ENCODE measurements around the gene TSPAN11. TPM values are rescaled to one million over a fixed set of nuclear protein-coding genes. Genes with fewer than 3 reads are reported as not detected.

Gene TSPAN11
- total RNA-seq, 4 donors from 2014 or later = 10.7 to 30.6 (median 18.3) TPM

- 58 to 59% methylated on average over 3 of the region's 3 CpGs for WGBS, 2 donors
- no peaks in the 10 kb centered on the region for H3K36me3 ChIP-seq
- H3K9me3 ChIP-seq = no peaks in the 10 kb centered on the region
- H3K27me3 ChIP-seq = no peaks in the 10 kb centered on the region
- DNase-seq (ENCODE audit: low spot score in 2 of 2) = no peak
- H3K27ac ChIP-seq = peak overlapping the region; percentile 13 to 71 (median 60)
- peaks cover 0 to 35% (median 0%) of the 10 kb centered on the region in 4 donors for H3K4me1 ChIP-seq
- TF ChIP-seq CTCF (IDR thresholded peaks at IDR 0.05) = no peak
- TF ChIP-seq EP300 (IDR thresholded peaks at IDR 0.05) = no peak
- TF ChIP-seq POLR2A (IDR thresholded peaks at IDR 0.05) = no peak
- no peak overlapping the region for H3K4me3 ChIP-seq
Observed at GRCh38 chr12:31033146-31033545, 106.6 kb downstream of the TSPAN11 start.

GRCh38 chr12:31033681-31034080, 107.1 kb downstream of the TSPAN11 start:
- 49 to 51% methylated on average over 6 of the region's 6 CpGs for WGBS, 2 donors
- peak overlapping the region in 3 of 4 donors; percentile 50 to 71 (median 70) for H3K27ac ChIP-seq

GRCh38 chr12:31034372-31034771, 107.8 kb downstream of the TSPAN11 start:
- Histone ChIP-seq H3K27me3 (no peaks in the 10 kb centered on the region), H3K4me3 (no peak overlapping the region), H3K36me3 (no peaks in the 10 kb centered on the region), H3K27ac (peak overlapping the region in 1 of 4 donors; percentile 70), H3K9me3 (no peaks in the 10 kb centered on the region), H3K4me1 (peaks cover 0 to 35% (median 0%) of the 10 kb centered on the region in 4 donors)
- 61 to 70% methylated on average over 3 of the region's 3 CpGs for WGBS, 2 donors
- DNase-seq (ENCODE audit: low spot score in 2 of 2) = no peak
- no peak for TF ChIP-seq POLR2A (IDR thresholded peaks at IDR 0.05)
- no peak for TF ChIP-seq EP300 (IDR thresholded peaks at IDR 0.05)
- TF ChIP-seq CTCF (IDR thresholded peaks at IDR 0.05) = no peak

More at GRCh38 chr12:31033681-31034080, 107.1 kb downstream of the TSPAN11 start:
- Histone ChIP-seq H3K9me3 (no peaks in the 10 kb centered on the region), H3K4me1 (peaks cover 0 to 35% (median 0%) of the 10 kb centered on the region in 4 donors), H3K27me3 (no peaks in the 10 kb centered on the region), H3K36me3 (no peaks in the 10 kb centered on the region), H3K4me3 (no peak overlapping the region)
- DNase-seq (ENCODE audit: low spot score in 2 of 2) = no peak
- no peak for TF ChIP-seq CTCF (IDR thresholded peaks at IDR 0.05)
- TF ChIP-seq POLR2A (IDR thresholded peaks at IDR 0.05) = no peak
- no peak for TF ChIP-seq EP300 (IDR thresholded peaks at IDR 0.05)

- peaks cover 0 to 29% (median 0%) of the 10 kb centered on the region in 4 donors for H3K4me1 ChIP-seq
- H3K9me3 ChIP-seq = no peaks in the 10 kb centered on the region
- 74 to 79% methylated on average over 4 of the region's 4 CpGs for WGBS, 2 donors
- no peaks in the 10 kb centered on the region for H3K36me3 ChIP-seq
- H3K4me3 ChIP-seq = no peak overlapping the region
- H3K27ac ChIP-seq = peak overlapping the region in 1 of 4 donors; percentile 70
- DNase-seq (ENCODE audit: low spot score in 2 of 2) = no peak
- no peaks in the 10 kb centered on the region for H3K27me3 ChIP-seq
- TF ChIP-seq CTCF (IDR thresholded peaks at IDR 0.05) = no peak
- no peak for TF ChIP-seq EP300 (IDR thresholded peaks at IDR 0.05)
- TF ChIP-seq POLR2A (IDR thresholded peaks at IDR 0.05) = no peak
Observed at GRCh38 chr12:31035226-31035625, 108.7 kb downstream of the TSPAN11 start.

- H3K4me3 ChIP-seq = no peak overlapping the region
- peaks cover 0 to 26% (median 0%) of the 10 kb centered on the region in 4 donors for H3K4me1 ChIP-seq
- H3K27ac ChIP-seq = no peak overlapping the region
- no peak for DNase-seq (ENCODE audit: low spot score in 2 of 2)
- H3K36me3 ChIP-seq = no peaks in the 10 kb centered on the region
- TF ChIP-seq CTCF (IDR thresholded peaks at IDR 0.05) (no peak), EP300 (IDR thresholded peaks at IDR 0.05) (no peak), POLR2A (IDR thresholded peaks at IDR 0.05) (no peak)
- no peaks in the 10 kb centered on the region for H3K27me3 ChIP-seq
- no peaks in the 10 kb centered on the region for H3K9me3 ChIP-seq
- 72 to 75% methylated on average over 4 of the region's 4 CpGs for WGBS, 2 donors
Observed at GRCh38 chr12:31035967-31036665, 109.6 kb downstream of the TSPAN11 start.
